ENCODE results near the gene KIAA1328. TPM values are rescaled to one million over a fixed set of nuclear protein-coding genes. Genes with fewer than 3 reads are reported as not detected.

KIAA1328 gene
- total RNA-seq, 4 donors from 2014 or later = 23.4 to 53.3 (median 26.8) TPM

DNA sequence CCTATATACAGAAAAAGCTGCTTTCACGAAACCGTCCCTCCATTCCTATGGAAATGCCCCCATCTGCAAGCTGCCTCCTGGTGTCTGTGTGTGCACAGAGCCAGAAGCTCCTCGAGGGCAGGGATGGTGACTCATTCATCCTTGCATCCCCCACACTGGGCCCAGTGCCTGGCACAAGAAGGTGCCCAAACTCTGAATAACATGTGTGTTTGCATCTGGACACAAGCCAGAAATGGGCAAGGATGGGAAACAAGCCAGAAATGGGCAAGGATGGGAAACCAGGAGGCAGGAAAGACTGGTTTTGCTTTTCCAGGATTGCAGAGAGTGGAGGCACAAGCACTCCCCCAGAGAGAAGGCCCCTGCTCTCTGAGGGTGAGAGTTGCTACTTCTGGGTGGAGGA lies 422.8 kb downstream of the KIAA1328 start:
- no peaks in the 10 kb centered on the region for H3K36me3 ChIP-seq
- TF ChIP-seq POLR2A (IDR thresholded peaks at IDR 0.05) (no peak), EP300 (IDR thresholded peaks at IDR 0.05) (no peak), CTCF (IDR thresholded peaks at IDR 0.05) (no peak)
- WGBS, 2 donors = 68 to 74% methylated on average over 3 of the region's 3 CpGs
- peaks cover 0 to 14% (median 5%) of the 10 kb centered on the region in 4 donors for H3K4me1 ChIP-seq
- no peaks in the 10 kb centered on the region for H3K9me3 ChIP-seq
- peaks cover 0 to 50% of the 10 kb centered on the region in 2 donors for H3K27me3 ChIP-seq
- no peak overlapping the region for H3K4me3 ChIP-seq
- DNase-seq (ENCODE audit: low spot score in 2 of 2) = no peak
- H3K27ac ChIP-seq = no peak overlapping the region

DNA sequence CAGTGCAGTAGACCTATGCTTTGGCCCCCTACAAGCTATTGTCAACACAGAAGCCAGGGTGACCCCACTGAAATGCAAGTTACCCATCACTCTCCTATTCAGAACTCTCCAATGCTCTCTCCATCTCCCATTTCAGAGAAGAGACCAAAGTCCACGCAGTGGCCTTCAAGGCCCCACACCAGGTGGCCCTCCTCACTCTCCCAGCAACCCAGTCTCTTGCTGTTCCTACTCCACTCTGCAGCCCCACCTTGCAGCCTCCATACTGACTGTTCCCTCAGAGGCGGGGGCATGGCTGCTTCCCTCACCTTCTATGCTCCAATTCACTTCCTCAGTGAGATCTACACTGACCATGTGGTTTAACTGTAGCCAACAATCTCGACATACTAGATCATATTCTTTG lies 423.4 kb downstream of the KIAA1328 start:
- 74 to 87% methylated on average over 3 of the region's 3 CpGs for WGBS, 2 donors
- H3K4me1 ChIP-seq = peaks cover 0 to 14% (median 5%) of the 10 kb centered on the region in 4 donors

DNA sequence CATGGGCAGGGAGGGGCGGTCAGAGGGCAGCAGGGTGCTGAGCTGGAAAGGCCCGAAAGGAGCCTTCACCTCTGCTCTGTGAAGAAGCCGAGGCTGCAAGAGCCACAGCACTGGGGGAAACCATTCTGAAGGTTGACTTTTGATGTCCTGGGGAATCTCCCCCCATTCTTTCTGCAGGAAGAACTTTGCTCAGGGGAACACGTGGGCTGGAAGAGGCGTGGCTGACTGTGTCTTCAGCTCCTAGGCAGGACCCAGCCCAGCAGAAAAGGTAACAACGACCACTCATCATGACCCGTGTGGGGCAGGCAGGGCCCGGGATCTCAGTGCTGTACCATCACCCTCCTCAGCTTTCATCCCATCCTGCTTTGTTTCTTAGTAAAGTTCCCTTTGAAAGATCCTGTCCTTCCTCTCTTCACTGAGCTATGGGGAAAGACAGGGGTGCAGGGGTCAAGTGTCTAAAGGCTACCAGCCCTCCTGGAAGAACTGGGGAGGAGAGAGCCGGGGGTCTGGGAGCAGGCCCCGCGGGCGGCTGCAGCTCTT lies 424.0 kb downstream of the KIAA1328 start:
- peaks cover 0 to 14% (median 5%) of the 10 kb centered on the region in 4 donors for H3K4me1 ChIP-seq
- no peak for TF ChIP-seq POLR2A (IDR thresholded peaks at IDR 0.05)
- no peak for TF ChIP-seq EP300 (IDR thresholded peaks at IDR 0.05)
- no peak for TF ChIP-seq CTCF (IDR thresholded peaks at IDR 0.05)
- H3K9me3 ChIP-seq = no peaks in the 10 kb centered on the region
- H3K27ac ChIP-seq = no peak overlapping the region
- no peak overlapping the region for H3K4me3 ChIP-seq
- 57 to 69% methylated on average over 11 to 12 of the region's 12 CpGs for WGBS, 2 donors
- no peaks in the 10 kb centered on the region for H3K36me3 ChIP-seq
- peaks cover 0 to 61% of the 10 kb centered on the region in 2 donors for H3K27me3 ChIP-seq
- DNase-seq (ENCODE audit: low spot score in 2 of 2) = no peak

More for the DNA sequence above, 423.4 kb downstream of the KIAA1328 start:
- Histone ChIP-seq H3K36me3 (no peaks in the 10 kb centered on the region), H3K27ac (no peak overlapping the region), H3K4me3 (no peak overlapping the region), H3K9me3 (no peaks in the 10 kb centered on the region), H3K27me3 (peaks cover 0 to 56% of the 10 kb centered on the region in 2 donors)
- DNase-seq (ENCODE audit: low spot score in 2 of 2) = no peak
- no peak for TF ChIP-seq CTCF (IDR thresholded peaks at IDR 0.05)
- no peak for TF ChIP-seq POLR2A (IDR thresholded peaks at IDR 0.05)
- TF ChIP-seq EP300 (IDR thresholded peaks at IDR 0.05) = no peak

DNA sequence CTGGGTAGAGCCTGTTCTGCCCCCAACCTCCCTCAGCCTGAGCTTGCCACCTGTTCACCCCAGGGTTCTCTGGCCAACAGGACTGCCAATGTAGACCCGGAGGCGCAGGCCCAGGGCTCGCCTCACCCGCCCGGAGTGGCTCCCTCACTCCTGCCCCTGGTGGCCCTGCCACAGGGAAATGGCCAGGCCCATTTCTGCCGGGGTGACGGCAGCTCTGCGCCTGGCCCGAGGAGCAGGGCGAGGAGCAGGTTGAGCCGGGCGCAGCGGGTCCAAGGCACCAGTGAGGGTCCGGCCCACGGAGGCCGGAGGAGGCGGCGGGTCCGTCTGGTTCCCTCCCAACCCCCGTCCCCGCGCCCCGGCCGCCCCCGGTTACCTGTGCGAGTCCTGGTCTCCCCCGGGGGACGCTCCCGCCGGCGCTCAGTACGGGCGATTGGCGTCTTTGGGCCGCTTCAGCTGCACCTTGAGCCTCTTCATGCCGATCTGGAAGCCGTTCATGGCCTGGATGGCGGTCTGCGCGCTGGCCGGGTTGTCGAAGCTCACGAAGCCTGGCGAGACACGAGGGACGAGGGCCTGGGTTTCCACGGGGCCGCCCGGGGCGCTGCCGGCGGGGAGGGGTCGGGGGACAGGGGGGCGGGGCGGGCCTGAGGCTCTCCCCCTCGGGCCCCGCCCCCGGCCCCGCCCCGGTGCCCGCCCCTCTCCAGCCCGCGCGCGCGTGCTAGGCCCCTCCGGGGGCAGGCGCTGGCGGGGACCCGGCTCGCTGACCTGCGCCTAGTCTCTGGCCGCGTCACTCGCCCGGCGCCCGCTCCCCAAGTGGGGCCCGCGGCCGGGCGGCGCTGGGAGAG lies 424.7 kb downstream of the KIAA1328 start:
- TF ChIP-seq EP300 (IDR thresholded peaks at IDR 0.05) (no peak), CTCF (IDR thresholded peaks at IDR 0.05) (no peak)
- peaks cover 0 to 65% of the 10 kb centered on the region in 2 donors for H3K27me3 ChIP-seq
- peaks cover 0 to 14% (median 5%) of the 10 kb centered on the region in 4 donors for H3K4me1 ChIP-seq
- no peak for DNase-seq (ENCODE audit: low spot score in 2 of 2)
- no peaks in the 10 kb centered on the region for H3K36me3 ChIP-seq
- no peak overlapping the region for H3K27ac ChIP-seq
- H3K4me3 ChIP-seq = peak overlapping the region in 2 of 4 donors; percentile 21 to 50
- 3% methylated on average over 36 of the region's 83 CpGs; no CpG with 5 or more reads in 1 of the 2 donors for WGBS, 2 donors
- H3K9me3 ChIP-seq = no peaks in the 10 kb centered on the region

DNA sequence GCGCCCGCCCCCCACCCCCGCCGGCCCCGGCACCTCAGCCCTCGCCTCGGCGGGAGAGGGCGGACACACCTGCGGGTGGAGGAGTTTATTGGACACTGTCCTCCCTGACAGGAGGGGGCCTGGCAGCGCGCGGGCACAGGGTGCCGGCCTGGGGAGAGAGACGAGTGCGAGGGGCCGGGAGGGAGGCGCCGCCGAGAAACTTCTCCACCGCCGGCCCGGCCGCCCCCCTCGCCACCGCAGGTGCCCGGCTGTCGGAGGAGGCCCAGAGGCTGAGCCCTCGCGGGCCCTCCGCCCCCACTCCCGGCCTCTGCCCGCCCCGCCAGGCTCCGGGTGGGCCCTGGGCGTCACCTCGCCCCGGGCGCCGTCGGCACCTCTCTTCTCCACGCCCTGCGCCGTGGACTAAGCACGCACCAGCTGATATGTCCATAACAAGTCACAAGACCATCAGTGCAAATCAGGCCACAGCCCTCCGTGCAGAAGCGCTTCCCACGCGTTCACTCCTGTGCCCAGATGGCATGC lies 425.4 kb downstream of the KIAA1328 start:
- 0 to 8% methylated on average over 7 to 41 of the region's 49 CpGs for WGBS, 2 donors
- Histone ChIP-seq H3K4me3 (peak overlapping the region in 2 of 4 donors; percentile 21 to 50), H3K27ac (no peak overlapping the region), H3K9me3 (no peaks in the 10 kb centered on the region), H3K36me3 (no peaks in the 10 kb centered on the region), H3K27me3 (peaks cover 0 to 69% of the 10 kb centered on the region in 2 donors), H3K4me1 (peaks cover 0 to 14% (median 5%) of the 10 kb centered on the region in 4 donors)
- no peak for DNase-seq (ENCODE audit: low spot score in 2 of 2)
- no peak for TF ChIP-seq POLR2A (IDR thresholded peaks at IDR 0.05)
- TF ChIP-seq CTCF (IDR thresholded peaks at IDR 0.05) = no peak
- no peak for TF ChIP-seq EP300 (IDR thresholded peaks at IDR 0.05)

Measured in tibial nerve (tissue), 4 donors.